H1 (cell line): ENCODE measurements around the gene HTN3. TPM values are rescaled to one million over a fixed set of nuclear protein-coding genes. Genes with fewer than 3 reads are reported as not detected.
"Not testable (repeated sequence)": the region's sequence is repeated elsewhere in the genome, so short reads cannot be mapped to it uniquely, and the experiment has no call there.

Experiments
- CTCF ChIA-PET: fragments of 300-600 bp; sonication (Branson Sonifier 250); formaldehyde crosslinking; loops from one replicate; lab custom pipeline; 2021; ENCODE audit not compliant: partially characterized antibody; lab: Charles Lee
- POLR2A ChIA-PET: fragments of 300-600 bp; sonication (Branson Sonifier 250); formaldehyde crosslinking; loops from one replicate; lab custom pipeline; 2021; ENCODE audit warnings: inconsistent platforms; ENCODE audit not compliant: partially characterized antibody; lab: Charles Lee
- DNase-seq, 2 experiments: peaks; one replicate each; pipeline versions ENCODE4 v3.0.0 to v3.0.0-alpha.2; 2010 to 2022; ENCODE audit warnings: low spot score in 2 of 2, low read depth in 1 of 2, mixed read lengths in 1 of 2
- FAIRE-seq: peaks from 2 replicates; lab custom pipeline; 2011; peaks lifted over from hg19 to GRCh38; lab: Jason Lieb, UNC
- H2AFZ ChIP-seq: 2 replicates; pipeline ENCODE4 v1.8.1; 2012; ENCODE audit warnings: low read length, inconsistent platforms
- H2AK5ac ChIP-seq: 2 replicates; pipeline ENCODE4 v1.6.1; 2013; ENCODE audit warnings: low read depth, low read length
- H2BK120ac ChIP-seq: replicated peaks from 2 replicates; pipeline ENCODE3; 2013; ENCODE audit warnings: low read depth, low read length, inconsistent platforms
- H2BK12ac ChIP-seq: 2 replicates; pipeline ENCODE4 v1.6.1; 2013; ENCODE audit warnings: low read depth, low read length
- H2BK15ac ChIP-seq: 2 replicates; pipeline ENCODE4 v1.6.1; 2013; ENCODE audit warnings: low read length
- H2BK20ac ChIP-seq: 2 replicates; pipeline ENCODE4 v1.6.1; 2013; ENCODE audit warnings: low read length
- H2BK5ac ChIP-seq: 2 replicates; pipeline ENCODE4 v1.6.1; 2013; ENCODE audit warnings: low read depth, low read length
- H3K14ac ChIP-seq: 2 replicates; pipeline ENCODE4 v1.6.1; 2013; ENCODE audit warnings: inconsistent platforms; ENCODE audit not compliant: insufficient read length
- H3K18ac ChIP-seq: 2 replicates; pipeline ENCODE4 v1.6.1; 2013; ENCODE audit warnings: low read length; ENCODE audit errors: extremely low read depth
- H3K23ac ChIP-seq: 2 replicates; pipeline ENCODE4 v1.6.1; 2013; ENCODE audit warnings: inconsistent platforms; ENCODE audit not compliant: insufficient read length
- H3K23me2 ChIP-seq: 2 replicates; pipeline ENCODE4 v1.6.1; 2013; ENCODE audit warnings: low read depth, low read length
- H3K27ac ChIP-seq: 2 replicates; pipeline ENCODE4 v1.6.1; 2011; ENCODE audit warnings: low read depth, low read length, inconsistent platforms
- H3K27me3 ChIP-seq, 4 experiments: replicated peaks in 1 of 4; 1 replicate in 1 of 4; 2 replicates in 3 of 4; pipeline versions ENCODE4 v1.6.1 to v1.8.1; 2011 to 2013; ENCODE audit warnings: low read length in 3 of 4, mild to moderate bottlenecking in 3 of 4, inconsistent platforms in 2 of 4, mixed read lengths in 2 of 4, moderate library complexity in 1 of 4; ENCODE audit not compliant: control insufficient read depth in 3 of 4, insufficient read depth in 3 of 4; ENCODE audit errors: extremely low read depth in 1 of 4
- H3K36me3 ChIP-seq, 4 experiments: 2 replicates each; pipeline versions ENCODE4 v1.6.1 to v1.8.1; 2011 to 2013; ENCODE audit warnings: mild to moderate bottlenecking in 4 of 4, low read length in 3 of 4, moderate library complexity in 2 of 4, control low read depth in 1 of 4, inconsistent platforms in 1 of 4; ENCODE audit not compliant: insufficient read depth in 4 of 4, control insufficient read depth in 2 of 4
- H3K4ac ChIP-seq: replicated peaks from 2 replicates; pipeline ENCODE3; 2013; ENCODE audit warnings: low read length, low read depth, mixed read lengths, inconsistent platforms; ENCODE audit not compliant: insufficient read length
- H3K4me1 ChIP-seq, 4 experiments: replicated peaks in 1 of 4; 1 replicate in 1 of 4; 2 replicates in 3 of 4; pipeline versions ENCODE4 v1.6.1 to v1.8.1; 2011 to 2013; ENCODE audit warnings: low read length in 3 of 4, inconsistent platforms in 2 of 4, mixed read lengths in 1 of 4; ENCODE audit not compliant: insufficient read depth in 4 of 4, control insufficient read depth in 3 of 4
- H3K4me2 ChIP-seq, 2 experiments: 2 replicates each; pipeline versions ENCODE4 v1.6.1 to v1.8.1; 2011 to 2013; ENCODE audit warnings: low read depth in 2 of 2, low read length in 2 of 2, control low read depth in 1 of 2, inconsistent platforms in 1 of 2, mild to moderate bottlenecking in 1 of 2; ENCODE audit not compliant: insufficient read depth in 1 of 2
- H3K4me3 ChIP-seq, 4 experiments: fragments of 200-600, 300-600 bp in 1 of 4; sonication (generic), shearing (Covaris generic), sonication (Bioruptor Twin) in 1 of 4; 2 replicates each; pipeline versions ENCODE4 v1.5.1 to v1.8.1; 2011 to 2016; ENCODE audit warnings: low read length in 4 of 4, low read depth in 3 of 4, control low read depth in 2 of 4, inconsistent platforms in 2 of 4, mild to moderate bottlenecking in 2 of 4, mixed read lengths in 1 of 4, moderate library complexity in 1 of 4; ENCODE audit not compliant: insufficient read depth in 2 of 4; ENCODE audit errors: extremely low read depth in 1 of 4
- H3K56ac ChIP-seq: replicated peaks from 2 replicates; pipeline ENCODE3; 2013; ENCODE audit warnings: low read depth, mild to moderate bottlenecking, mixed read lengths, low read length, inconsistent platforms; ENCODE audit not compliant: insufficient read length
- H3K79me1 ChIP-seq: 2 replicates; pipeline ENCODE4 v1.6.1; 2013; ENCODE audit warnings: low read depth, low read length, control low read depth
- H3K79me2 ChIP-seq, 2 experiments: 2 replicates each; pipeline versions ENCODE4 v1.6.1 to v1.8.1; 2012 to 2013; ENCODE audit warnings: low read length in 2 of 2, mild to moderate bottlenecking in 2 of 2, inconsistent platforms in 1 of 2; ENCODE audit not compliant: insufficient read depth in 2 of 2, control insufficient read depth in 1 of 2
- H3K9ac ChIP-seq, 4 experiments: replicated peaks in 1 of 4; 1 replicate in 1 of 4; 2 replicates in 3 of 4; pipeline versions ENCODE4 v1.6.1 to v1.8.1; 2011 to 2013; ENCODE audit warnings: low read depth in 3 of 4, low read length in 3 of 4, control low read depth in 2 of 4, mild to moderate bottlenecking in 2 of 4, moderate library complexity in 2 of 4, inconsistent platforms in 1 of 4; ENCODE audit errors: extremely low read depth in 1 of 4
- H3K9me3 ChIP-seq, 2 experiments: 2 replicates each; pipeline versions ENCODE4 v1.6.1 to v1.8.1; 2012 to 2013; ENCODE audit warnings: mild to moderate bottlenecking in 2 of 2, moderate library complexity in 2 of 2, control low read depth in 1 of 2, inconsistent platforms in 1 of 2, low read depth in 1 of 2, low read length in 1 of 2, mixed read lengths in 1 of 2; ENCODE audit not compliant: insufficient read depth in 2 of 2
- H4K20me1 ChIP-seq, 2 experiments: replicated peaks in 1 of 2; 2 replicates each; pipeline versions ENCODE3 to v1.8.1; 2011 to 2013; ENCODE audit warnings: inconsistent platforms in 2 of 2, low read length in 2 of 2, mild to moderate bottlenecking in 1 of 2; ENCODE audit not compliant: insufficient read depth in 2 of 2, control insufficient read depth in 1 of 2
- H4K5ac ChIP-seq: 2 replicates; pipeline ENCODE4 v1.6.1; 2013; ENCODE audit warnings: low read length, low read depth, mixed read lengths, inconsistent platforms; ENCODE audit not compliant: insufficient read length
- H4K8ac ChIP-seq: 2 replicates; pipeline ENCODE4 v1.8.0; 2013; ENCODE audit warnings: mild to moderate bottlenecking, moderate library complexity, low read length, inconsistent platforms; ENCODE audit not compliant: insufficient read depth; ENCODE audit errors: extremely low read depth
- H4K91ac ChIP-seq: replicated peaks from 2 replicates; pipeline ENCODE3; 2013; ENCODE audit warnings: low read length, mixed read lengths, inconsistent platforms; ENCODE audit not compliant: insufficient read length
- WGBS, 2 experiments: shearing (Covaris generic) in 1 of 2; methylation state at CpG; one replicate each; pipeline versions ENCODE4 v1.1.6 to v1.1.7; 2013 to 2015; ENCODE audit warnings: low lambda C conversion rate in 2 of 2, mixed read lengths in 2 of 2, inconsistent platforms in 1 of 2, low coverage in 1 of 2, missing lambda C conversion rate in 1 of 2; ENCODE audit not compliant: insufficient replicate concordance in 2 of 2, insufficient coverage in 1 of 2, insufficient read length in 1 of 2; ENCODE audit errors: extremely low coverage in 1 of 2, missing lambda C conversion rate in 1 of 2; 5-methylcytosine and 5-hydroxymethylcytosine counted together
- polyA plus RNA-seq, 7 experiments: library from polyadenylated mRNA; depleted of rRNA in 3 of 7; stranded (reverse) in 5 of 7; unstranded in 2 of 7; fragments of >200 nt in 5 of 7; fragments of 200-250 nt in 2 of 7; gene quantifications; 1 replicate in 5 of 7; 2 replicates in 1 of 7; 4 replicates in 1 of 7; pipeline versions ENCODE4 v1.2.1 to v1.2.3, GENCODE V29; 2011 to 2013; ENCODE audit warnings: missing spikeins in 2 of 7, mixed read lengths in 2 of 7
- total RNA-seq: library from RNA; stranded (reverse); fragmentation: NEBNext Ultra II Directional; extraction: Animal tissue kit (Norgen Biotek cat#: 25700); gene quantifications from 2 replicates; pipeline ENCODE4 v1.2.1, GENCODE V29; 2021

The HTN3 gene
- total and polyA plus RNA-seq, 2 of the 8 experiments (the other 6 are each of a cell fraction or from before 2014, with no cell fraction given) = not detected

DNA sequence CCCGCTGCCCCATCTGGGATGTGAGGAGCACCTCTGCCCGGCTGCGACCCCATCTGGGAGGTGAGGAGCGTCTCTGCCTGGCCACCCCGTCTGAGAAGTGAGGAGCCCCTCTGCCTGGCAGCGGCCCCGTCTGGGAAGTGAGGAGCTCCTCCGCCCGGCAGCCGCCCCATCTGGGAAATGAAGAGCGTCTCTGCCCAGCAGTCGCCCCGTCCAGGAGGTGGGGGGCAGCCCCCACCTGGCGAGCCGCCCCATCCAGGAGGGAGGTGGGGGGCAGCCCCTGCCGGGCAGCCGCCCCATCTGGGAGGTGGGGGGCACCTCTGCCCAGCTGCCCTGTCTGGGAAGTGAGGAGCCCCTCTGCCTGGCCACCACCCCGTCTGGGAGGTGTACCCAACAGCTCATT is 9.3 kb downstream of the HTN3 start:
- H2BK120ac ChIP-seq, H2BK15ac ChIP-seq, H2BK20ac ChIP-seq, H4K5ac ChIP-seq, FAIRE-seq, H3K9me3 ChIP-seq, H3K14ac ChIP-seq, H2AK5ac ChIP-seq, H3K9ac ChIP-seq, H3K4me1 ChIP-seq, H3K79me1 ChIP-seq, CTCF ChIA-PET, H3K36me3 ChIP-seq, H3K79me2 ChIP-seq, H3K56ac ChIP-seq, H4K8ac ChIP-seq, H3K4ac ChIP-seq, H3K18ac ChIP-seq, H3K4me3 ChIP-seq, DNase-seq, H3K23ac ChIP-seq, H2BK5ac ChIP-seq, H4K91ac ChIP-seq, H3K27me3 ChIP-seq, POLR2A ChIA-PET, H3K4me2 ChIP-seq, H4K20me1 ChIP-seq, H3K23me2 ChIP-seq, H3K27ac ChIP-seq, H2AFZ ChIP-seq, H2BK12ac ChIP-seq: not testable (repeated sequence)
- 93% methylated on average over 10 of the region's 18 CpGs; no CpG with 5 or more reads in 1 of the 2 experiments for WGBS, 2 experiments

DNA sequence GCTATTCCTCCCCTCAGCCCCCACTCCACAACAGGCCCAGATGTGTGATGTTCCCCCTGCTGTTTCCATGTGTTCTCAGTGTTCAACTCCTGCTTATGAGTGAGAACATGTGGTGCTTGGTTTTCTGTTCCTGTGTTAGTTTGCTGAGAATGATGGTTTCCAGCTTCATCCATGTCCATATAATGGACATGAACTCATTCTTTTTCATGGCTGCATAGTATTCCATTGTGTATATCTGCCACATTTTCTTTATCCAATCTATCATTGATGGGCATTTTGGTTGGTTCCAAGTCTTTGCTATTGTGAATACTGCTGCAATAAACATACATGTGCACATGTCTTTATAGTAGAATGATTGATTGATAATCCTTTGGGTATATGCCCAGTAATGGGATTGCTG is 11.7 kb downstream of the HTN3 start:
- H3K36me3 ChIP-seq, H3K79me1 ChIP-seq, CTCF ChIA-PET, H2AK5ac ChIP-seq, H2BK15ac ChIP-seq, H3K14ac ChIP-seq, H3K56ac ChIP-seq, H2BK5ac ChIP-seq, H4K8ac ChIP-seq, H4K91ac ChIP-seq, H2BK120ac ChIP-seq, H4K20me1 ChIP-seq, H3K18ac ChIP-seq, H3K9me3 ChIP-seq, H2AFZ ChIP-seq, H3K79me2 ChIP-seq, H3K23me2 ChIP-seq, POLR2A ChIA-PET, H3K4me2 ChIP-seq, H3K4me1 ChIP-seq, DNase-seq, H2BK20ac ChIP-seq, H3K9ac ChIP-seq, H3K27ac ChIP-seq, FAIRE-seq, H3K23ac ChIP-seq, H4K5ac ChIP-seq, H3K4ac ChIP-seq, H3K27me3 ChIP-seq, H3K4me3 ChIP-seq, H2BK12ac ChIP-seq: not testable (repeated sequence)
